Measurements from ENCODE around the gene MAP4. TPM values are rescaled to one million over a fixed set of nuclear protein-coding genes. Genes with fewer than 3 reads are reported as not detected.
A peak's percentile ranks its signal among the peaks of the same experiment; 100 is the strongest.

The MAP4 gene
- total and polyA plus RNA-seq, 2 of the 13 experiments (the other 11 are each of a cell fraction or from before 2014, with no cell fraction given): 33.1 to 38.7 TPM

GRCh38 chr3:47954567-47954966 is 61.6 kb downstream of the MAP4 start (continued):
- TF ChIP-seq, protein P1, sequence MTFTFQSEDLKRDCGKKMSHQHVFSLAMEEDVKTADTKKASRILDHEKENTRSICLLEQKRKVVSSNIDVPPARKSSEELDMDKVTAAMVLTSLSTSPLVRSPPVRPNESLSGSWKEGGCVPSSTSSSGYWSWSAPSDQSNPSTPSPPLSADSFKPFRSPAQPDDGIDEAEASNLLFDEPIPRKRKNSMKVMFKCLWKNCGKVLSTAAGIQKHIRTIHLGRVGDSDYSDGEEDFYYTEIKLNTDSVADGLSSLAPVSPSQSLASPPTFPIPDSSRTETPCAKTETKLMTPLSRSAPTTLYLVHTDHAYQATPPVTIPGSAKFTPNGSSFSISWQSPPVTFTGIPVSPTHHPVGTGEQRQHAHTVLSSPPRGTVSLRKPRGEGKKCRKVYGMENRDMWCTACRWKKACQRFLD (CRISPR knock-in tag; IDR thresholded peaks at IDR 0.05; ENCODE audit: borderline replicate concordance): no peak
- TF ChIP-seq ZNF280B (CRISPR knock-in tag; IDR thresholded peaks at IDR 0.05; ENCODE audit: borderline replicate concordance) (no peak), TBX2 (CRISPR knock-in tag; IDR thresholded peaks at IDR 0.05; ENCODE audit: borderline replicate concordance) (peak; percentile 17; the same call in 1 of the 2 replicates), ZNF280D (CRISPR knock-in tag; IDR thresholded peaks at IDR 0.05) (no peak), KDM2A (CRISPR knock-in tag; IDR thresholded peaks at IDR 0.05; ENCODE audit: borderline replicate concordance, low read depth) (no peak), ZNF3 (CRISPR knock-in tag; IDR thresholded peaks at IDR 0.05) (no peak), HNRNPK (IDR thresholded peaks at IDR 0.05; ENCODE audit: low read depth, low read length, poor library complexity, severe bottlenecking) (no peak), POGK (CRISPR knock-in tag; conservative IDR thresholded peaks at IDR 0.05) (0 out of 2 replicates have a peak, but pooled peaks have one; percentile 37), HMGXB3 (CRISPR knock-in tag; IDR thresholded peaks at IDR 0.05; ENCODE audit: borderline replicate concordance) (no peak), ZNF274 (CRISPR knock-in tag; IDR thresholded peaks at IDR 0.05) (no peak), ZNF513 (CRISPR knock-in tag; conservative IDR thresholded peaks at IDR 0.05) (no peak)
- TF ChIP-seq, protein P2, sequence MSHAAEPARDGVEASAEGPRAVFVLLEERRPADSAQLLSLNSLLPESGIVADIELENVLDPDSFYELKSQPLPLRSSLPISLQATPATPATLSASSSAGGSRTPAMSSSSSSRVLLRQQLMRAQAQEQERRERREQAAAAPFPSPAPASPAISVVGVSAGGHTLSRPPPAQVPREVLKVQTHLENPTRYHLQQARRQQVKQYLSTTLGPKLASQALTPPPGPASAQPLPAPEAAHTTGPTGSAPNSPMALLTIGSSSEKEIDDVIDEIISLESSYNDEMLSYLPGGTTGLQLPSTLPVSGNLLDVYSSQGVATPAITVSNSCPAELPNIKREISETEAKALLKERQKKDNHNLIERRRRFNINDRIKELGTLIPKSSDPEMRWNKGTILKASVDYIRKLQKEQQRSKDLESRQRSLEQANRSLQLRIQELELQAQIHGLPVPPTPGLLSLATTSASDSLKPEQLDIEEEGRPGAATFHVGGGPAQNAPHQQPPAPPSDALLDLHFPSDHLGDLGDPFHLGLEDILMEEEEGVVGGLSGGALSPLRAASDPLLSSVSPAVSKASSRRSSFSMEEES (CRISPR knock-in tag; IDR thresholded peaks at IDR 0.05): no peak
